Ishikawa (cell line): ENCODE data around the gene ITPR1.

Source experiments
- CEBPB ChIP-seq: IDR thresholded peaks from 2 replicates; pipeline ENCODE4 v1.6.1; 2012
- CREB1 ChIP-seq: IDR thresholded peaks from 2 replicates; pipeline ENCODE4 v1.6.1; 2012; ENCODE audit warnings: low read depth
- EGR1 ChIP-seq: IDR thresholded peaks from 2 replicates; pipeline ENCODE4 v1.6.1; 2012
- EP300 ChIP-seq: IDR thresholded peaks from 2 replicates; pipeline ENCODE4 v1.6.1; 2012; ENCODE audit warnings: borderline replicate concordance
- FOXM1 ChIP-seq: IDR thresholded peaks from 2 replicates; pipeline ENCODE4 v1.6.1; 2012; ENCODE audit warnings: low read depth, borderline replicate concordance
- NFIC ChIP-seq: IDR thresholded peaks from 2 replicates; pipeline ENCODE4 v1.6.1; 2012
- RAD21 ChIP-seq: IDR thresholded peaks from 2 replicates; pipeline ENCODE4 v1.6.1; 2012; ENCODE audit warnings: low read depth
- REST ChIP-seq: IDR thresholded peaks from 2 replicates; pipeline ENCODE4 v1.6.1; 2012; ENCODE audit warnings: low read depth, mild to moderate bottlenecking
- TAF1 ChIP-seq: IDR thresholded peaks from 2 replicates; pipeline ENCODE4 v1.6.1; 2012; ENCODE audit warnings: low read depth, mild to moderate bottlenecking
- TCF12 ChIP-seq: IDR thresholded peaks from 2 replicates; pipeline ENCODE4 v1.6.1; 2012; ENCODE audit warnings: low read depth
- TEAD4 ChIP-seq: IDR thresholded peaks from 2 replicates; pipeline ENCODE4 v1.6.1; 2012
- YY1 ChIP-seq: IDR thresholded peaks from 2 replicates; pipeline ENCODE4 v1.6.1; 2012; ENCODE audit warnings: low read depth
- ZBTB7A ChIP-seq: IDR thresholded peaks from 2 replicates; pipeline ENCODE4 v1.6.1; 2012; ENCODE audit warnings: low read depth
- TF ChIP-seq, protein P1 (sequence below): IDR thresholded peaks from 2 replicates; pipeline ENCODE4 v1.6.1; 2012
- TF ChIP-seq, protein P2 (sequence below): IDR thresholded peaks from 2 replicates; pipeline ENCODE4 v1.6.1; 2012

Gene ITPR1

GRCh38 chr3:4529876-4530588 lies 36.9 kb downstream of the ITPR1 start:
- TF ChIP-seq CEBPB (no peak), EP300 (no peak), REST (no peak), TEAD4 (no peak), TCF12 (no peak), CREB1 (no peak)
- TF ChIP-seq, protein P1, sequence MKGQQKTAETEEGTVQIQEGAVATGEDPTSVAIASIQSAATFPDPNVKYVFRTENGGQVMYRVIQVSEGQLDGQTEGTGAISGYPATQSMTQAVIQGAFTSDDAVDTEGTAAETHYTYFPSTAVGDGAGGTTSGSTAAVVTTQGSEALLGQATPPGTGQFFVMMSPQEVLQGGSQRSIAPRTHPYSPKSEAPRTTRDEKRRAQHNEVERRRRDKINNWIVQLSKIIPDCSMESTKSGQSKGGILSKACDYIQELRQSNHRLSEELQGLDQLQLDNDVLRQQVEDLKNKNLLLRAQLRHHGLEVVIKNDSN: no peak
- TF ChIP-seq, protein P2, sequence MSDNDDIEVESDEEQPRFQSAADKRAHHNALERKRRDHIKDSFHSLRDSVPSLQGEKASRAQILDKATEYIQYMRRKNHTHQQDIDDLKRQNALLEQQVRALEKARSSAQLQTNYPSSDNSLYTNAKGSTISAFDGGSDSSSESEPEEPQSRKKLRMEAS: no peak

- TF ChIP-seq, protein P1: no peak
- TF ChIP-seq TEAD4 (no peak), FOXM1 (no peak), RAD21 (no peak), EGR1 (no peak), TAF1 (no peak), CREB1 (no peak), REST (no peak), ZBTB7A (no peak), YY1 (no peak)
Observed at GRCh38 chr3:4531478-4532025, 38.4 kb downstream of the ITPR1 start.

DNA sequence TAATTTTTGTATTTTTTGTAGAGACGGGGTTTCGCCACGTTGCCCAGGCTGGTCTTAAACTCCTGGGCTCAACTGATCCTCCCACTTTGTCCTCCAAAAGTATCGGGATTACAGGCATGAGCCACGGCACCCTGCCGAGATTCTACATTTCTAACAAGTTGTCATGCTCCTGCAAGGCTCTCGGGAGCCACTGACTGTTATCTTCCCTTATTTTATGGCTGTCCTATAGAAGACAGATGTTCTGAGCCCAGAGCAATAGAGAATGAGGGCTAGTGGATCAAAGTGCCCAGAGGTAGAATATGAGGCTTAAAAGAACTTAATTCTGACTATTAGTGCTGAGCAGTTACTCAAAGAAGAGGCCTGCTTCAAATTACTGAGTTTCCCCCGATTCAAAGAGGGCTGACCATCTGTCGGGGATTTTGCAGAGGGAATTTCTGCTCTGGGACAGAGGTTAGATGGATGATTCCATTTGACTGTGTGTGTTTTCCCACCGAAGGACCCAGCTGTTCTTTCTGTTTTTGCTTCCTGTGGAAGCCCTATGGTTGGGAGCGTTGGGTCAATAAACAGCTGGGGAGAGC lies 39.5 kb downstream of the ITPR1 start:
- TF ChIP-seq, protein P2: no peak
- no peak for TF ChIP-seq EGR1
- TF ChIP-seq FOXM1: no peak
- no peak for TF ChIP-seq YY1
- no peak for TF ChIP-seq EP300
- TF ChIP-seq REST: no peak
- TF ChIP-seq TCF12: no peak
- no peak for TF ChIP-seq NFIC

GRCh38 chr3:4533489-4534443 lies 40.6 kb downstream of the ITPR1 start:
- TF ChIP-seq CREB1 (no peak), ZBTB7A (no peak), FOXM1 (no peak), CEBPB (no peak), TEAD4 (no peak)
